GM19372 (cell line): ENCODE data around the gene HOXA9.

Source experiments
- ATAC-seq: cut with Tn5 transposase; IDR thresholded peaks from one replicate; pipeline ENCODE4 v1.9.1; 2021; ENCODE audit warnings: mild to moderate bottlenecking, low read depth, moderate library complexity; ENCODE audit not compliant: unreplicated experiment

Gene HOXA9

GRCh38 chr7:27188386-27189294 is 23.3 kb upstream of the HOXA9 start:
- no peak for ATAC-seq

- no peak for ATAC-seq
These were observed 22.4 kb upstream of the HOXA9 start for GRCh38 chr7:27187475-27188385.

DNA sequence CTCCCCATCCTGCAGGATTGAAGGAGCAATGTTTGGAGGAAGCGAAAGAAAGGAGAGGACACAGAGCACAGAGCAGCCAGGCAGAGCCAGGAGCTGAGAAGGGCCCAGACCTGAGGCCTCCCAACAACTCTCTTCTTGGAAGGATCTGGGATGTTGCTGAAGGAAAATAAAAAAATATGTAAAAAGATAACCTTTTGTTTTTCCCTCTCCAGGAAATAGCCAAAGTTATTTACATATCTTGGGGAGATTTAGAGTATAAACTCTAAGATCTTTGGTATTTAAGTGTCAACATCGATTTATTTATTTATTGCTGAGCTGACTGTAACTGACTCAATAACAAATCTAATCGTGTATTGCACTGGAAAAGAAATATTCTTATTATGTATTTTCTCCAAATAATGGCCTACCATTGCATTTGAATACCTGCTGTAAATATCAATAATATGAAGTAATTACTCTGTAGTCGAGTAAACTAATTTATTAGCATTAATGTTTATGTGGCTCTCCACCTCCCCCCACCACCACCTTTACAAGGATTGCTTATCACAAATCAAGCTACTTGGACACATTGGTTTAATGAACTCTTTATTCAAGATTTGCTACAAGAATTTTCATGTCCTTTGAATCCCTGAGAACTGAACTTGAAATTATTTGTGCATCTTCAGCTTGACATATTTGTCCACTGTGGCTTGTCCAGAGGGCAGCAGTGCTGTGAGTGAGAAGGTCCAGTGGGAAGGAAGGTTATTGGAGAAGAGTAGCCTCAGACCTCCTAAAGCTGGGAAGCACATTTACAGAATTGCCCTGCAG is 21.5 kb upstream of the HOXA9 start:
- ATAC-seq, result no peak

GRCh38 chr7:27185854-27186667 is 20.7 kb upstream of the HOXA9 start:
- ATAC-seq, result no peak

DNA sequence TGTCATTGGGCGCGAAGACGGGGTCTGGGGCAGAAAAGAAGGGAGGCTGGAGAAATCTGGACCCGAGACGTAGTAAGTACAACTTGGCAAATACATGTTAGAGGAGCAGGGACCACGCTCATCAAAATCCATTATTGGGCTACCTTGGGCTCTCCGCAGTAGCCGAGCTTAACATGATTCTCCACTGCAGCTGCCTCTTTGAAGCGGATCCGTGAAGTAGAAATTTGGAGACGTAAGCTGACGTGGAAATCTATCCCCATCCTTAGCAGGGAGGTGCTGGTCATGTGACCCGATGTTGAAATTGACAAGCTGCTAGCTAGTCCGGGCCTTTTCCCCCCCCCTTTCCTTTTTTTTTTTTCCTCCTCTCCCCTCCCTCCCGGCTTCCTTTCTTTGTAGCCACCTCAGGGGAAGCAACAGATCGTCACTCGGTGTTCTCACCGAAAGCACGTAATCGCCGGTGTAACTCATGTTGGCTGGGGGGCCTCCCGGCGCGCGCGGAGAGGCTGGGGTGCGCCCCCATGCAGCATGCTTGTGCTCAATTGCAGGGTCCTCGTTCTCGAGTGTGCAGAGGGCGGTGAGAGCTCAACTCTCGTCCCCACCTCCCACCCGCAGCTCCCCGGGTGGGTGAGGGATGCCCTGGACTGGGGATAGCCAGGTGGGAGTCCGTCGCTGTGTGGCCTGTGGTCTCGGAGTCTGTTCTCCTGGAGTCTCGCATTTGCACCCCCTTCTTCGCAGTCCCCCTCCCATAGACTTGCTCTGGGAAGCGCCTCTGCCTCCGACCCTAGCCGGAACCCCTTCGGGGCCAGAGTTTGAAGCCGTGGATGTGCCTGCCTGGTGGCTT is 19.9 kb upstream of the HOXA9 start, which contains the start of gene HOXA11:
Gene HOXA11 (minus strand): TSS at position 220 of the 841 bp plus-strand sequence. CDS start 88 bp downstream, at position 132.
- no peak for ATAC-seq

- no peak for ATAC-seq
These were observed 19.1 kb upstream of the HOXA9 start for GRCh38 chr7:27184337-27185012.

GRCh38 chr7:27183682-27184336 is 18.5 kb upstream of the HOXA9 start:
- ATAC-seq, result no peak

DNA sequence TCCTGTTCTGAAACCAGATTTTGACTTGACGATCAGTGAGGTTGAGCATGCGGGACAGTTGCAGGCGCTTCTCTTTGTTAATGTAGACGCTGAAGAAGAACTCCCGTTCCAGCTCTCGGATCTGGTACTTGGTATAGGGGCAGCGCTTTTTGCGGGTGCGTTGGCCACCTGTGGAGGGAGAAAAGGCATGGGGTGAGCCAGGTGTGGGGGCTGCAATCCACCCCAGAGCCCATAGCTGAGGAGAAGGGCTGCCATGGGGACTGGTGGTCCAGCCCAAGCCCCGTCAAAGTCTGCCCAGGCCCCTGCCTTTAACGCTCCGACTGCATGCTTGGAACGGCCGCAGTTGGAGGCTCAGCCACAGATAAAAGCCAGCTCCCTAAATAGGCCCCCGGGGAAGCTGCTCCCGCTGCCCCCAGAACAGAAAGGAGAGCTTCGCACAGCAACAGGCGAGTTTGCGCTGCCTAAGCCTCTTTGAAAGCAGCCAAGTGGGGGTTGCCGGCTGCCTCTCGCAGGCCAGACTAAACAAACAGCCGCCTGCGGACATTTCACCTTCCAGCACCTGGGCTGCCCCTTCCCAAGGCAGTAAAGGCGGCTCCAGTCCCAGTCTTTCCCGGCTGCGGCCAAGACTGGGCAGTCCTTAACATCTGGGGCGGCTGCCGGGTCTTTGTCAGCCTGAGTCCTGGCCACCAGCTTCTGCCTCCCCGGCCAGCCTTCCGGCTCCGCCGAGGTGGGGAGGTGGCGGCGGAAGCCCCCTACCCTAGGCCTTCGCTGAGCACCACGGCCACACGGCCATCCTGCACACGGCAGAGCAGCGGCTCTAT is 17.7 kb upstream of the HOXA9 start:
- no peak for ATAC-seq

DNA sequence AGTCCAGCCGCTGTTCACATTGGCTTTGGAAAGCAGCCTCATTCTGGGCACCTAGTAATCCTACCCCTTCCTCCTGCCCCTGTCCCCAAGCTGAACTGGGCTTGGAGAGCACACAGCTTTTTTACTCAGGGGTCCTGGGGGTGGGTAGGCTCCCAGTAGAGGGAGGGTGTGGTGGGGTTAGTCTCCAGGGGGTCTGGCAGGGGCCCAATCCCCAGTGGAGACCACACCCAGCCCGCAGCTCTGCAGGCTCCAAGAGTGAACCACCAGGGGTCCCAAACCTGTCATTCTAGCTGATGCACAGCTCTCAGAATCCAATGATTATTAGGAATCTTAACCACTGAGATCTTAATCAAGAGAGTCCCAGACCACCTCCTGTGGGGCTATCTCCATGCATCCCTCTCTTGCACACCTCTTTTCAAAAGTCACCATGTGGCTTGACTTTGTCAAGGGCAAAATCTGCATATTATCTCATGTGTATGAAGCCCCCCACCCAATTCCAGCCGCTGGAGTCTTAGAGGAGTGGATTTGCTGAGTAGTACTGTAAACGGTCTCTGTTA is 17.0 kb upstream of the HOXA9 start:
- no peak for ATAC-seq

DNA sequence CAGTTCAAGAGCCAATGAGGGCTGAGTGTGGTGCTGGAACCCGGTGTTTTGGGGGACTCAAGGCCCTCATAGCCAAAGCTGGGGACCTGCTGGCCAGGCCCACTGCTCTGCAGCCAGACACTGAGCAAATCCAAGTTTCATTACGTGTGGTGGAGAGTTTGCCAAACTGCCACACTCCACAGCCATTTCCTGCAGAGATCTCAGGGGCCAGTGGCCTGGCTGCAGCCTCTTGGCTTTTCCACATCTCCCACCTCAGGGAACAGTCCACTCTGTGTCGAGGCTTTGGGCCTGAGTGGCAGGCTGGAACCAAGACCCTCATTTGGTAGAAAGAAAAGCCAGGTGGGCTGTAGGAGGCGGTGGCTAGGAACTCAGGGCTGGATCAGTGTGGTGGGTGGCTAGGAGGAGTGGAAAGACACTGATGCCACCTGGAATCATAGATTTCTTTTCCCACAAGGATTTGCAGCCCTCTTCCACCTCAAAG is 16.5 kb upstream of the HOXA9 start:
- no peak for ATAC-seq

DNA sequence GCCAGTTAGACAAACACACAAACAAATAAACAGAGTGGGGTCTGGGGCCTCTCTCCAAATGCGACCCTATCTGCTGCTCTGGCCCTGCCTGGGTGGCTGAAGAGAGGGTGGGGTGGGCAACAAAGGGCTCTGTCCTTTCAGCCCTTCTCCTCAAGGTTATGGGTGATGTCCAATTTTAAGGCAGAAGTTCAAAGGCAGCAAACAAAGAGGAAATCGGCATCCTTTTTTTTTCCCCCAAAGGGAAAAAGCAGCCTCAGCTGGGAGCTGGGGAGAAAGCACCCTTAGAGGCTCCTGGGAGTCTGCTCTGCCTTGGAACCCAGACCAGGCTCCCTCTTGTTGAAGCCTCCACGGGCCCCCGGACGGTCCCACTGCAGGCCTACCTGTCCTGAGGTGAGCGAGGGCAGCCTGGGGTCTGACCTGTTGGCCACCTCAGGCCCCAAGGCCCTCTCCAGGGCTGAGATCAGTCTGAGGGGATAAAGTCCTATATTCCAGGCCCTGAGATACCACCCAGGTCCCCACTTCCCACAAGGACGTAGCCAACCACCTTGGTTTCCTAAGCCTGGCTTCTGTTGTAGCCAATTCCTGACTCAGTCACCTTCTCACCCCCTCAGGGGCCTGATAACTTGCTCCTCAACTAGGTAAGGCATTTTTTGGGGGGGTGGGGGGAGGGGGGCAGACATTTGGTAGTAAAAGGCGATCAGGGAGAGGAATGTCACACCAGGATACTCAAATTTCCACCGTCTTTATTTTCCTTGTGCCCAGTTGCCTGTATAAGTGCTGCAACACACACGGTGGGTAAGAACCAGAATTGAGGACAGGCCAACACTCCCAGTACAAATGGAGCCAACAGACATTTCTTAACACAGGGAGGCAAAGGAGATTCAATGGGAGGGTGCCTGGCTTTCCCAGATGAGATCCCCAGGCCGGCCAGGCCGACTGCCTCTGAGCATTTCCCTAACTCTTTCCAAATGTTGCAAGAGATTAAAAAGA is 15.4 kb upstream of the HOXA9 start:
- no peak for ATAC-seq

DNA sequence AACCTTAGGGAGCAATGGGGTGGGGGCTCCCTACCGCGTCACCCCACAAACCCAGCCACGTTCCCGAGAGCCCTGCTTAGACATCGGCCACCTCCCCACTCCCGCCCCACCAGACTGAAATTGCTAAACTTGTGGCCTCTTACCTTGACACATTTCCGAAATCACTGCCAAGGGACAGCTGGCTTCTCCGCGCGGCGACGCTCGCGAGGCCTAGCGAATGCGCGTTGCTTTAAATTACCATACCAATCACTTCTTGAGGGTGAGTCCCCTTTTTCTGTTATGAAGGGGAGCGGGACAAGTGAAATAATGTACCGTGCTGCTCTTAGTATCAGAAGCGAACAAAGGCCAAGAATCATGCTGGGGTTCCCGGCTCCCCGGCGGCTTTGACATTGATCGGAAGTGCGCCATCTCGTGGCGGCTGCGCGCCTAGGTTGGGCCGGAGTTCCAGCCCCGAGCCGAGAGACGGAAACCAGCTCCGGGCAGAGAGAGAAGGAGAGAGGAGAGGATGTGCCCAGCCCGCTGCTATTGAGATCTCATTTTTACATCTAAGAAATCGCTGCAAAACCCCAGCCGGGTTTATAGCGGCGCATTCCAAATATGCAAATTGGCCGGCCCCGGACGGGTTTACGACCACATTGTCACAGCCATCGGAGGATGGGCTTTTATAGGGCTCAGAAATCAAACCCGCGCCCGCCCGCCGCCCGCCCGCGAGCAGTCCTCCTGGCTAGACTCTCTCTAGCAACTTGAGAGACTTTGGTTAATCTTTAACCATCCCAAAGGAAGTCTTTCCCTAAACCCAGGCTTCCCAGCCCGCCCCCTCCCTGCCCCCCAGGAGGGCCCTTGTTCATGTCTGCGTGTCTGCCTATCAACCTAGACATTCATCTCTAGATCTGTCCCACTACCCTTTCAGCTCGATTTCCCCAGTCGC is 14.4 kb upstream of the HOXA9 start:
- no peak for ATAC-seq

DNA sequence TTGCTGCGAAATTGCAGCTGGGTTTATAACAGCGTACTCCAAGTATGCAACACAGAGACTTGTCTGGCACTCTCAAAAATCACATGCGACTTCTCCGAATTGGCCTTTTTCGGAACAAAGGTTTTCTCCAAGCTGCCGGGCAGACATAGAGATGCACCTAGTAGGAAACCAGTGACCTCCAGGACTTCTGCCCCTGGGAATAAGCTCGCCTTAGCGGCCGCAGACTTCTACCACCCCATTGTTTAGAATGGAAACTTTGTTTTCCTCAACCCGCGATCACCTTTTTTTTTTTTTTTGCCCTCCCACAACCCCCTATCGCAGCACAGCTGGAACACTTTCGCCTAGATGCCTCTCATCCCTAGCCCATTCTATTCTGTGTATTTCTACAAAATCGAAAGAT is 13.7 kb upstream of the HOXA9 start:
- ATAC-seq, result no peak

DNA sequence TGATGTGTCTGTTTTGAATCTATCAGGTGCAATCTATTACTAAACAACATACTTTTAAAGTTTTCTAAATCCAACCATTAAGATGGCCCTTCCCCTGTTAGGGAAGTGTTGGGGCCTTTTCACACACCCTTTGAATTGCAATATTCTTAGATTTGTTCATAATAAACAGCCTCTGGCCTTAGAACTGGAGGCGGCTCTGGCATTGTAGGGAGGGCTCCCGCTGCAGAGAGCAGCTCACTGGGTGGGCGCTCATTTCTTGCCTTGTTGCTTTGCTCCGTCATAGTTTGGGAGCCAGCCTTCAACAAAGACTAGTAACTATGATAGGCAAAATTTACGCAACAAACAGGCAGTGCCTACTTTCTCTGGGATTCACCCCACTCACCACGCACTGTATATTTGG is 13.0 kb upstream of the HOXA9 start:
- no peak for ATAC-seq
